Left lobe of liver (tissue), 2 donors: ENCODE results near the gene BCOR. TPM values are rescaled to one million over a fixed set of nuclear protein-coding genes. Genes with fewer than 3 reads are reported as not detected.

Experiments
- ATAC-seq: fragments of 200-7000 bp; cut with Tn5 transposase; one replicate; pipeline ENCODE4 v1.9.1; 2020; ENCODE audit warnings: mild to moderate bottlenecking, moderate library complexity
- DNase-seq: peaks from one replicate; pipeline ENCODE4 v3.0.0-alpha.2; 2020; ENCODE audit warnings: low spot score
- total RNA-seq: library from RNA; stranded (reverse); gene quantifications from one replicate; pipeline ENCODE4 v1.2.1, GENCODE V29; 2021
- donor health status: DM: no; HTN: no; CAD: no; lungs with moderate emphysema.
- donor health status: DM: no; HTN: yes; CAD: no.

Gene BCOR
- total RNA-seq, 1 donor from 2014 or later, result 10.5 TPM

DNA sequence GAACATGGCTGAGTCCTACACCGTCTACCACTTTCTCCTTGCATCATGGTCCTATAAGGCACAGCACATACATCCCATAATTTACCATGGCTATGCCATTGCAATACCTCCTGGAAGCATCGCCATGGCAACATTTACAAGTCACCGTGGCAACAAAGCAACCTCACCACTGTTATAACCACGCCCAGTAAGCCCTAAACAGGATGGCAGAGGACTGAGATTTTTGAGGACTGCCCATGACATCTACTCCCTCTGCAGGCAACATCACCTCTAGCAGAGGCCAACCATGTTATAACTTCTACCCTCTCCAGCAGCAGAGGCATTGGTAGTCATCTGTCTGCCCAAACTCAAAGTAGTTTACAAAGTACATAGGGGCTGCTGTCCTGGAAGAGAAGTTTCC lies 29.7 kb downstream of the BCOR start:
- DNase-seq, result no peak
- no peak for ATAC-seq

- no peak for DNase-seq
- no peak for ATAC-seq
Observed at GRCh38 chrX:40066700-40067099, 31.1 kb downstream of the BCOR start.

DNA sequence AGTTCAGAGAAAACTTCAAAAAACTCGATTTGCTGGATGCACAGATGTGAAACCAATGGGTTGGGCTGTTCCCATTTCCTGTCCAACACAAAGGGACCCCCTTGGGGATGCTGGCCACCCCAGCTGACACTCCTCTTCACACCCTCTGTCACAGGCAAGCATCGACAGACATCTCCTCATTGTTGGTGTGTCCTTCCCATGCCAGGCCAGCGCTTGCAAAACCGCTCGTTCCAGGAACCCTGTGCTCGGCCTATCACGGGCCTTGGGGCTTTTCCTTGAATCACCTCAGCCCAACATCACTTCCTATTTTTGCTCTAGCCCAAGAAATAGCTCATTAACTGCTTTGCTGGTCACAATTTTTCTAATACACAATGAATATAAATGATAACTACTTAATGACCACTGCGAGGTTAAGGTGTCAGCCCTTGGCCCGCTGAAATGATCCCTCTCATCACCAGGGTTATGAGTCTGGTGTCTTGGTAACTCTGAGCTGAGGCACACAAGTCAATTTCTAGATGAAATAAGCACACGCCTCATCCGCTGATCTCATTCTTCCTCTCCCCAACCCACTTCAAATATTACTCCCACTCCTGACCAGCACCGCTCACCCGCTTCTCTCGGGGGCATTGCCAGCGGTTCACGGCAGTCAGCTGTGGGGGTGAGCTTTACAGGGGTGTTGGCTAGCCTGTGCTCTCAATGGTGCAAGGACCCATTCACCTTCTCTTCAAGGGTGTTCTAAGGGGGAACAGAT lies 32.3 kb downstream of the BCOR start:
- DNase-seq, result no peak
- ATAC-seq, result no peak

GRCh38 chrX:40064055-40064597 lies 33.6 kb downstream of the BCOR start:
- no peak for DNase-seq

GRCh38 chrX:40063555-40063954 lies 34.2 kb downstream of the BCOR start:
- DNase-seq (no peak), ATAC-seq (no peak)

More at GRCh38 chrX:40064055-40064597, 33.6 kb downstream of the BCOR start:
- no peak for ATAC-seq

DNA sequence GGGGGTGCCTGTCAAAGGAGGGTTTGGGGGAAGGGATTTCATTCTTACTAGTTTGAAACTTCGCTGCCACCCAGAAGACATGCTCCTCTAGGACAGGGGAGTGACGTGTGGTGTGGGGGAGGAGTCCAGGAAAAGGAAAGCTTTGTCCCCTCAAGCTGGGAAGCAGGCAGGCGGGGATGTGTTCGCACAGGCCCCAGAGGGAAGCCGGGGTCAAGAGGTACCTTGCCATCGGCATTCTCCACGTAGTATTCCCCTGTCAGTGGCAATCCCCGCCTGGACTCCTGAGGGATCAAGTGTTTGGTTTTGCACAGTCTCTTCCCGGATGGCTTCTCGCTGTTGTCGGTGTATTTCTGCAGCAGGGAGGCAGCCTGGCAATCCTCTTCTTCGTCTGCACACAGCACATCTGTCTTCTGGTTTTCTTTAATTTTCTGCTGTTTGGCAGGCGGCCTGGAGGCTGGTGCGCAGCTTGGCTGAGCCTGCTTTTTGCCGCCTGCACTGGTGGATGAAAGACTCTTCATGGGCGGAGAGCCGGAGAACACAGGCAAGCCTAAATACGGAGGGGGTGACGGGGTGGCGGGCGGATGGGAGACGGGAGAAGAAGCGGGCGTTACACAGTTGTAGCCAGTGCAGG lies 35.1 kb downstream of the BCOR start:
- DNase-seq (no peak), ATAC-seq (peak; percentile 5)

GRCh38 chrX:40061871-40062524 lies 35.8 kb downstream of the BCOR start:
- ATAC-seq, result peak; percentile 68
- DNase-seq, result no peak

DNA sequence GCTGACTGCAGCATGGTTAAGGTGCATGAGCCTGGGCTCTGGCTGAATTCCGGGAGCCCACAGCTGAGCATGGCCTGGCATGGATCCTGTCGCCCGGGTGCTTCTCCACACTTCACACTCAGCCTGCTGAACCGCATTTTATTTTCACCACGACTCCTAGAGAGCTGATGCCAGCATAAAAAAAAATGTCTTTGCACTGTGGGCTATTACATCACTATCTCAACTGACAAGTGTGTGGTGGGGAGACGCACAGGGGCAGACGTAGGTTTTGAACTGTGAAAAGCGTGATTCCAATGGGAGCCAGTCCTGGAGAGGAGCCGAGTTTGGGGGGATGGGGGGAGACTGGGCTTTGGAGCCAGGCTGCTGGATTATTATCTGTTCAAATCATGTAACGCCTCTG lies 36.8 kb downstream of the BCOR start:
- DNase-seq, result no peak
- ATAC-seq, result no peak

DNA sequence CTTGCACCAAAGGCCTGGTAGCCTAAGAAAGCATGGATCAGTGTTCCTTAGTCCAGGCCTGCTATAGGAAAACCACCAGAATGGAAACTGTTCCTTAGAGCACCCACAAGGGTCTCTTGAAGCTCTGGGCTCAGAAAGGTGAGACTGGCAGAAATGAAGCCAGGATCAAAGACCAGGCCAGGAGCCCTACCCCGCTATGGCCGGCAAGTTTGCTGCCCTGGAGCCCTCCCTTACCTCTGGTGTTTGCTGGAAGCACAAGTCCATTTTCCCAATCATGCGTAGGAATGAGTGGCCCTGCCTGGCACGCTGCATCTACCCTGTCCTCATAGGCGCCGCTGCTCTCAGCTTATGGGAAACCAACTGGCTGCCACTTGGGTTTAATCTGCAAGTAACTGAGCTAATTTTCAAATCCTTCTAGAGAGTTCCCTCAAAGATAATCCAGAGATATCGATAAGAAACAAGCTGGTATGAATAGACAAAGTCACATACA lies 37.4 kb downstream of the BCOR start:
- no peak for DNase-seq

DNA sequence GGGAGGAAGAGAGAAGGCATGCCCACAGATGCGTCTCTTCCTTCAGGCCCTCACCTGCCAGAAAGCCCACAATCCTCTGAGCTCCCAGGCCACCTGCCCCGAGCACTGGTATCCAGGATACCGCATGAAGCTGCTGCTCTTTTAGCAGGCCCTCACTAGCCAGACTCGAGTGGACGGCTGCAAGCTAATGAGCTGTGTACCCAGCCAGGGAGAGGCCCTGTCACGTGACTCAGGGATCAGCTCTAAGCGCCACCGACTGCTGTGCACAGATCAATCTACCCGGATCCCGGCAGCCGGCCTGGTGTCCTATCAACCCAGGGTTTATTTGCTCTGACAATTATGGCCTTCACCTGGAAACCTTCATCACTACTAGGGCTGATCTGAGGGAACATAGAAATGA lies 39.0 kb downstream of the BCOR start:
- ATAC-seq, result peak; percentile 87
- peak; percentile 66 for DNase-seq

More for the DNA sequence above, 37.4 kb downstream of the BCOR start:
- no peak for ATAC-seq

DNA sequence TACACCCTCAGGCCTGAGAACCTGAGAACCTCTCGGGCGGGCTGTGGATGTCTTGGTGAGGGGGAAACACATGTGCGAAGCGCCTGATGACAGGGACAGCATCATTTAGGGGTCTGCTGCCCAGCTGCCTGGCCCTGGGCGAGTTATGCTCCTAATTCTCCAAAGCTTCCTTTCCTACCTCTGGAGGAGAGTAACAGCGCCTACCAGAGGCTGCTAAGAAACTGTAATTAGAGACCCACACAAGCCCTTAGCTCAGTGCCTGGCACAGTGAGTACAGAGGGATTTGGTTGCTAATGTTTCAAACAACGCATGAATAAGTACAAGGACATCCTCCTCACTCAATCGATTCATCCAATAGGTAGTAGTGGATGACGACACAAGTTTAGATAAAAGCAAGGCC lies 40.4 kb downstream of the BCOR start:
- no peak for ATAC-seq

DNA sequence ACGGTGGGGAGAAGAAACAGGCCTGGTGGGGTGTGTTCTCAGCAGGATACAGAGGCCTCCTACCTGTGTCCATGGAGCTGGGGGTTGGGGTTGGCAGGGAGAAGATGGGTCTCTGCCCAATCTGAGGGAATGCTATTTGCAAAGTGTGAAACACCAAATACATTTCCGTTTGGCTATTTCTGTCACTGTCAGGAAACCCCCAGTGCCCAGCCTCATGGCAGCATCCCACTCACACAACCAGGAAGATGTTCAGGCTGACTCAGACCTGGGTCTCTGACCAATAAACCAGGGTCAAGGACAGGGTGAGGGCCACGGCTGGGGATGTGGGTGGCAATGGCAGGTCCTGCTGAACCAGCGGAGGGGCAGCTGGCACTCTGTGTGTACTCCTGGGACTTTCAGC lies 41.3 kb downstream of the BCOR start:
- DNase-seq (no peak), ATAC-seq (no peak)

More for the DNA sequence above, 40.4 kb downstream of the BCOR start:
- no peak for DNase-seq

- no peak for ATAC-seq
- no peak for DNase-seq
Observed at GRCh38 chrX:40055495-40055894, 42.3 kb downstream of the BCOR start.

- ATAC-seq (no peak), DNase-seq (no peak)
Observed at GRCh38 chrX:40054793-40055192, 43.0 kb downstream of the BCOR start.

DNA sequence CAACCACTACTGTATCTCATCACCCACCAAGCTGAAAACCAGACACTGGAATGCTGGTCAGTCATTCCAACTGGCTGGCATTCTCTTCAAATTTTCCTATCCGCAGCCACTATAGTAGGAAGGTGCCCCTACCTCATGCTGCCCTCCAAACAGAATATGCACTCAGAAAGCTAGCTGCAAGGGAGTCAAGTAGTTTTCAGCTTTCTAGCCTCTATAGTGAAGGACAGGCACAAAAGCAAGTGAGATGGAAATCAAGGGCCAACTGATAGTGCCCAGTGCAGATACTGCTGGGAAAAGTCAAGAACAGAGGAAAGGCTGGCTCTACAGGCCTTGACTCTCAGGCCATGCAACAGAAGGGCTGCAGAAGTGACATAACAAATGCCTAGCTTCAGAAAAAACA lies 47.2 kb downstream of the BCOR start:
- ATAC-seq, result no peak
- no peak for DNase-seq

GRCh38 chrX:40049084-40049641 lies 48.6 kb downstream of the BCOR start:
- no peak for ATAC-seq
- no peak for DNase-seq

GRCh38 chrX:40047485-40047884 lies 50.3 kb downstream of the BCOR start:
- no peak for ATAC-seq
- no peak for DNase-seq

GRCh38 chrX:40043895-40044294 lies 53.9 kb downstream of the BCOR start:
- ATAC-seq (no peak), DNase-seq (no peak)

DNA sequence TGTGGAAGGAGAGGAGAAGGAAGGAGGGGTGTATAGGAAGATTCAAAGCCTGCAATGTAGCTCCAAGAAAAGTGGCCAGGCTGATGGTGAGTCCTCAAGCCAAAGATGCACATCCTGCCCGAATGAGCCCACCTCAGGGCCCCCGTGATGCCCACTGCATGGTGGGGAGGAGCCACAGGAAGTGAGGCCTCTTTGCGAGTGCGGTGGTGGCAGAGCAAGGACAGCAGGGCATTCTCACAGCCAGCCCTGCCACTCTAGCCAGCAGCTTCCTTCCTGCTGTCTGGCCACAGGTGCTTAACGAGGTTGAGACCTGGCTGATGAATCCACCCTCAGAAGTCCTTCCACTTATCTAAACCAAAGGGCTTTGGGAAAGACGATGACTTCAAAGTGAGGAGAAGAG lies 55.8 kb downstream of the BCOR start:
- no peak for DNase-seq
- ATAC-seq, result no peak

DNA sequence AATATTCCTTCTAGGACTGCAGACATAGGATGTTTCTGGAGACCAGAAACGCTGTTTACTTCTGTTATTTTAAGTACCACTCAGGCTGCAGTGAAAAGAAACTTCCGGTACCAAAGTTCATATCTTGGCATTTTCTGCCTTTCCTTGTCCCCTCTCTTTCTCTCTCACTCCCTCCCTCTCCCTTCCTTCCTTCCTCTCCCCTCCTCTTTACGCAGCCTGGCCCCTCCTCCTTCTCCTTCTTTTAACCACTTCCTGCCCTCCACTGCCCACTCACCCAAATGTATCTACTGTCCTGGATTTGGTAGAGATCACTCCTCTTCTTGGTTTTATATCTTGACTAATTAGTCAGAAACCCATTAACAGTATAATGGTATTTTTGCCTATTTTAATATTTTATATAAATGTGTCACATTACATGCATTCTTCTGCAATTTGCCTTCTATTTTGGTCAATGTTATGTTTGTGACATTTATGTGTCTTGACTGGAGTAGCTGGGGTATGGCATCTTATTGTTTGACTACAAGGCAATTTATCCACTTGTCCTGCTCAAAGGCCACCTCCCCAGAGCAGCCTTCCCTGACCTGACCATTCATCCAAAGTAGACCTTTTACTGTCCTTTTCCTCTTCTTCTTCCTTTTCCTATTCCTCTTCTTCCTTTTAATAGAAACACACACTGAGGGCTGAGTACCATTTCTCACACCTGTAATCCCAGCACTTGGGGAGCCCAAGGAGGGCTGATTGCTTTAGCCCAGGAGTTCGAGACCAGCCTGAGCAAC lies 56.9 kb downstream of the BCOR start:
- ATAC-seq, result no peak
- no peak for DNase-seq

DNA sequence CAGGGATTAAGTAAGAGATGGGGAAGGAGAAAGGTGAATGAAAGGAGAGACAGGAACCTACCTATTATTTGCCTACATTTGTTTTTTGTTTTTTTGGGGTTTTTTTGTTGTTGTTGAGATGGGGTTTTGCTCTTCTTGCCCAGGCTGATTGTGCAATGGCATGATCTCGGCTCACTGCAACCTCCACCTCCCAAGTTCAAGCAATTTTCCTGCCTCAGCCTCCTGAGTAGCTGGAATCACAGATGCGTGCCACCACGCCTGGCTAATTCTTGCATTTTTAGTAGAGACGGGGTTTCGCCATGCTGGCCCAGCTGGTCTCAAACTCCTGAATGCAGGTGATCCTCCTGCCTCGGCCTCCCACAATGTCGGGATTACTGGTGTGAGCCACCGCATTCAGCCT lies 57.9 kb downstream of the BCOR start:
- DNase-seq, result no peak
- no peak for ATAC-seq
